CD8-positive, alpha-beta memory T cell (primary cell): ENCODE data around the gene PIWIL4. TPM values are rescaled to one million over a fixed set of nuclear protein-coding genes. Genes with fewer than 3 reads are reported as not detected.

Experiments
- CTCF ChIA-PET: fragments of 350-600 bp; sonication (Branson Sonifier 250); formaldehyde crosslinking; loops from one replicate; lab custom pipeline; 2021; ENCODE audit warnings: antibody characterized with exemption; lab: Charles Lee
- POLR2A ChIA-PET: fragments of 350-600 bp; sonication (Branson Sonifier 250); formaldehyde crosslinking; loops from one replicate; lab custom pipeline; 2021; ENCODE audit warnings: antibody characterized with exemption; lab: Charles Lee
- DNase-seq, 5 donors: peaks; one replicate each; pipeline versions ENCODE4 v3.0.0 to v3.0.0-alpha.2; 2020 to 2022; ENCODE audit warnings: mixed read lengths in 1 of 5
- H3K27ac ChIP-seq: one replicate; pipeline ENCODE4 v1.7.0; 2013; ENCODE audit warnings: low read depth, mild to moderate bottlenecking, low read length, moderate library complexity
- H3K27me3 ChIP-seq: 2 replicates; pipeline ENCODE4 v1.7.0; 2013; ENCODE audit warnings: low read length, mild to moderate bottlenecking; ENCODE audit not compliant: insufficient read depth, poor library complexity, severe bottlenecking
- H3K36me3 ChIP-seq: 2 replicates; pipeline ENCODE4 v1.7.0; 2013; ENCODE audit warnings: mild to moderate bottlenecking, low read length, moderate library complexity; ENCODE audit not compliant: insufficient read depth
- H3K4me1 ChIP-seq: 2 replicates; pipeline ENCODE4 v1.7.0; 2013; ENCODE audit warnings: mild to moderate bottlenecking, low read length, moderate library complexity; ENCODE audit not compliant: insufficient read depth
- H3K4me3 ChIP-seq: 2 replicates; pipeline ENCODE4 v1.7.0; 2013; ENCODE audit warnings: mild to moderate bottlenecking, low read length
- H3K9me3 ChIP-seq: 2 replicates; pipeline ENCODE4 v1.7.0; 2013; ENCODE audit warnings: mild to moderate bottlenecking, low read length
- H3K27ac Mint-ChIP-seq, 8 donors: one replicate each; pipeline ENCODE4 v1.8.0; 2020 to 2021; ENCODE audit warnings: mixed read lengths in 8 of 8, mild to moderate bottlenecking in 6 of 8, inconsistent platforms in 3 of 8, moderate library complexity in 3 of 8
- H3K27me3 Mint-ChIP-seq, 2 donors: one replicate each; pipeline ENCODE4 v1.8.0; 2020 to 2021; ENCODE audit warnings: mixed read lengths in 2 of 2, mild to moderate bottlenecking in 1 of 2, moderate library complexity in 1 of 2
- H3K36me3 Mint-ChIP-seq, 3 donors: one replicate each; pipeline ENCODE4 v1.8.0; 2020 to 2021; ENCODE audit warnings: mixed read lengths in 3 of 3, inconsistent platforms in 1 of 3, mild to moderate bottlenecking in 1 of 3
- H3K4me1 Mint-ChIP-seq, 3 donors: one replicate each; pipeline ENCODE4 v1.8.0; 2020 to 2021; ENCODE audit warnings: mixed read lengths in 3 of 3, inconsistent platforms in 1 of 3, mild to moderate bottlenecking in 1 of 3
- H3K4me3 Mint-ChIP-seq, 7 donors: one replicate each; pipeline ENCODE4 v1.8.0; 2020 to 2021; ENCODE audit warnings: mixed read lengths in 7 of 7, mild to moderate bottlenecking in 6 of 7, moderate library complexity in 4 of 7, inconsistent platforms in 2 of 7
- H3K9me3 Mint-ChIP-seq, 5 donors: one replicate each; pipeline ENCODE4 v1.8.0; 2020 to 2022; ENCODE audit warnings: mixed read lengths in 5 of 5, mild to moderate bottlenecking in 3 of 5, moderate library complexity in 2 of 5, inconsistent platforms in 1 of 5
- polyA plus RNA-seq: library from polyadenylated mRNA; unstranded; fragments of 300-500 nt; fragmentation: Illumina TruSeq; gene quantifications from one replicate; pipeline ENCODE4 v1.2.3, GENCODE V29; 2021
- total RNA-seq, 2 experiments: library from RNA; stranded (reverse); gene quantifications; one replicate each; pipeline ENCODE4 v1.2.3, GENCODE V29; 2021

Gene PIWIL4
- total and polyA plus RNA-seq, 3 experiments from 2014 or later, result 0.36 to 0.61 (median 0.58) TPM

GRCh38 chr11:94665116-94665659 lies 98.0 kb downstream of the PIWIL4 start:
- DNase-seq, result no peak
- Histone ChIP-seq H3K36me3 (no peaks in the 10 kb centered on the region), H3K4me3 (no peak overlapping the region), H3K9me3 (no peaks in the 10 kb centered on the region), H3K27ac (no peak overlapping the region), H3K27me3 (no peaks in the 10 kb centered on the region), H3K4me1 (no peaks in the 10 kb centered on the region)
- peaks cover 12 to 36% of the 10 kb centered on the region in 2 donors for H3K27me3 Mint-ChIP-seq
- H3K4me3 Mint-ChIP-seq, result no peak overlapping the region
- H3K27ac Mint-ChIP-seq, result peak overlapping the region in 1 of 8 donors; percentile 69
- no peaks in the 10 kb centered on the region for H3K4me1 Mint-ChIP-seq
- no peaks in the 10 kb centered on the region for H3K36me3 Mint-ChIP-seq
- H3K9me3 Mint-ChIP-seq, result no peaks in the 10 kb centered on the region
- ChIA-PET CTCF (interaction anchor here (1.6 kb wide), 1 partner anchor 9 kb away, joined by 3 read pairs; no protein-coding TSS in a partner anchor), POLR2A (no interaction called here)

GRCh38 chr11:94666792-94667721 lies 99.9 kb downstream of the PIWIL4 start:
- Histone ChIP-seq H3K4me3 (no peak overlapping the region), H3K36me3 (no peaks in the 10 kb centered on the region), H3K4me1 (no peaks in the 10 kb centered on the region), H3K9me3 (no peaks in the 10 kb centered on the region), H3K27ac (no peak overlapping the region), H3K27me3 (no peaks in the 10 kb centered on the region)
- H3K27me3 Mint-ChIP-seq, result peaks cover 9 to 26% of the 10 kb centered on the region in 2 donors
- H3K36me3 Mint-ChIP-seq, result no peaks in the 10 kb centered on the region
- ChIA-PET CTCF (interaction anchor here (1.6 kb wide), 1 partner anchor 11 kb away, joined by 3 read pairs; no protein-coding TSS in a partner anchor), POLR2A (no interaction called here)
- no peak for DNase-seq
- H3K27ac Mint-ChIP-seq, result no peak overlapping the region
- no peak overlapping the region for H3K4me3 Mint-ChIP-seq
- H3K9me3 Mint-ChIP-seq, result no peaks in the 10 kb centered on the region
- H3K4me1 Mint-ChIP-seq, result no peaks in the 10 kb centered on the region

GRCh38 chr11:94668212-94668793 lies 101.1 kb downstream of the PIWIL4 start:
- H3K27me3 ChIP-seq, result no peaks in the 10 kb centered on the region
- no peak overlapping the region for H3K4me3 ChIP-seq
- Mint-ChIP-seq H3K27ac (no peak overlapping the region), H3K4me1 (no peaks in the 10 kb centered on the region), H3K4me3 (no peak overlapping the region), H3K27me3 (peaks cover 9 to 26% of the 10 kb centered on the region in 2 donors), H3K36me3 (no peaks in the 10 kb centered on the region), H3K9me3 (no peaks in the 10 kb centered on the region)
- no peak for DNase-seq
- CTCF ChIA-PET, result no interaction called here
- POLR2A ChIA-PET, result no interaction called here
- H3K9me3 ChIP-seq, result no peaks in the 10 kb centered on the region
- H3K4me1 ChIP-seq, result no peaks in the 10 kb centered on the region
- no peak overlapping the region for H3K27ac ChIP-seq
- H3K36me3 ChIP-seq, result no peaks in the 10 kb centered on the region

DNA sequence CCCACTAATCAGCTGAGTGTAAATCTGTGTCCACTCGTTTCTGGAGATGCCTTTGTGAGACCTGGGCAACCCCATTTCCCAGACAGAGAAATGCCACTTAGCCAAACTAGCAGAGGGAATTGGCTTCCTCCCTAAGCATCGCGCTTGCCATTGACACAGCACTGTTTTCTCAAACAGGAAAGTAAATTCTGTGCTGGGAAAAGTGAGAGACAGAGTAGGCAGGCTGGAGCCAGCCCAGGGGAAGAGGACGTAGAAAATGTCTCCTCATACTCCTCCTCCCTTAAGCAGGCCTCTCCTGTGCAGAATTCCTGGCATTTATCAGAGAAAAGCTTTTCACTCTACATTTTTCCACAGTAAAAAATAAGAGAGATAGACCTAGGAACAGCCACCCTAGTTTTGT lies 101.9 kb downstream of the PIWIL4 start:
- Histone ChIP-seq H3K9me3 (no peaks in the 10 kb centered on the region), H3K27me3 (no peaks in the 10 kb centered on the region), H3K4me1 (no peaks in the 10 kb centered on the region), H3K27ac (no peak overlapping the region), H3K4me3 (no peak overlapping the region), H3K36me3 (no peaks in the 10 kb centered on the region)
- Mint-ChIP-seq H3K4me3 (no peak overlapping the region), H3K4me1 (no peaks in the 10 kb centered on the region), H3K27me3 (peaks cover 9 to 26% of the 10 kb centered on the region in 2 donors), H3K27ac (no peak overlapping the region), H3K36me3 (no peaks in the 10 kb centered on the region), H3K9me3 (no peaks in the 10 kb centered on the region)
- ChIA-PET CTCF (no interaction called here), POLR2A (no interaction called here)
- DNase-seq, result no peak

Other genes with a start within 250 kb of the PIWIL4 start
- under 1 TPM in 1 of 2 experiments, not detected in 1; 0.11 TPM for gene GPR83, start 165.9 kb upstream of the PIWIL4 start, total RNA-seq
- 0.10 TPM for gene GPR83, start 165.9 kb upstream of the PIWIL4 start, polyA plus RNA-seq
- gene MRE11, start 73.5 kb upstream of the PIWIL4 start, total RNA-seq, result 10 to 100 TPM; 39.8 to 40.0 TPM
- gene MRE11, start 73.5 kb upstream of the PIWIL4 start, polyA plus RNA-seq, result 14.4 TPM
- 10 to 100 TPM; 21.6 to 25.9 TPM for gene ANKRD49, start 73.4 kb upstream of the PIWIL4 start, total RNA-seq
- gene ANKRD49, start 73.4 kb upstream of the PIWIL4 start, polyA plus RNA-seq, result 28.3 TPM
- gene C11orf97, start 54.9 kb upstream of the PIWIL4 start, total RNA-seq, result not detected
- gene C11orf97, start 54.9 kb upstream of the PIWIL4 start, polyA plus RNA-seq, result not detected
- gene FUT4, start 23.4 kb upstream of the PIWIL4 start, total RNA-seq, result 1 to 10 TPM; 7.6 to 7.9 TPM
- gene FUT4, start 23.4 kb upstream of the PIWIL4 start, polyA plus RNA-seq, result 2.1 TPM
- gene AMOTL1, start 201.0 kb downstream of the PIWIL4 start, total RNA-seq, result under 1 TPM; 0.50 to 0.78 TPM
- 0.12 TPM for gene AMOTL1, start 201.0 kb downstream of the PIWIL4 start, polyA plus RNA-seq